ENCODE results near the gene KCNAB2. TPM values are rescaled to one million over a fixed set of nuclear protein-coding genes. Genes with fewer than 3 reads are reported as not detected.

The KCNAB2 gene
- total and polyA plus RNA-seq, 4 donors, result 1.8 to 5.9 (median 4.5) TPM

GRCh38 chr1:6086762-6087376, 41.2 kb downstream of the KCNAB2 start (continued):
- TF ChIP-seq HNF4G (IDR thresholded peaks at IDR 0.05) (no peak), EGR1 (IDR thresholded peaks at IDR 0.05; ENCODE audit: low read depth in 2 of 2) (no peak), FOXA2 (IDR thresholded peaks at IDR 0.05) (no peak)

- TF ChIP-seq ZBTB33 (IDR thresholded peaks at IDR 0.05) (no peak), YY1 (IDR thresholded peaks at IDR 0.05) (no peak), NR2F2 (IDR thresholded peaks at IDR 0.05) (no peak), ATF3 (IDR thresholded peaks at IDR 0.05) (no peak), FOXA1 (IDR thresholded peaks at IDR 0.05) (no peak), SP1 (IDR thresholded peaks at IDR 0.05) (no peak), TAF1 (conservative IDR thresholded peaks at IDR 0.05) (no peak), CTCF (IDR thresholded peaks at IDR 0.05; ENCODE audit: low read depth, low read length, missing input control) (no peak), MAX (IDR thresholded peaks at IDR 0.05) (no peak), HNF4G (IDR thresholded peaks at IDR 0.05) (no peak), JUND (IDR thresholded peaks at IDR 0.05) (no peak), REST (IDR thresholded peaks at IDR 0.05) (no peak), EGR1 (IDR thresholded peaks at IDR 0.05; ENCODE audit: low read depth in 2 of 2) (no peak)
- Histone ChIP-seq H3K4me1 (ENCODE audit: control insufficient read depth in 4 of 4, insufficient read depth in 4 of 4, low read length in 3 of 4) (no peaks in the 10 kb centered on the region), H3K4me3 (ENCODE audit: low read depth in 1 of 3, low read length in 3 of 3) (no peak overlapping the region), H3K36me3 (ENCODE audit: control insufficient read depth in 4 of 4, insufficient read depth in 3 of 4, low read depth in 1 of 4, low read length in 3 of 4) (no peaks in the 10 kb centered on the region), H3K9ac (ENCODE audit: low read depth in 1 of 2, low read length in 2 of 2) (no peak overlapping the region), H3K9me3 (ENCODE audit: control insufficient read depth in 4 of 4, low read length in 3 of 4) (no peaks in the 10 kb centered on the region), H3K27me3 (ENCODE audit: control insufficient read depth in 4 of 4, insufficient read depth in 4 of 4, low read length in 3 of 4) (no peaks in the 10 kb centered on the region), H3K27ac (ENCODE audit: low read depth in 1 of 2, low read length in 2 of 2) (no peak overlapping the region)
- no peak for DNase-seq (ENCODE audit: low spot score)
- 78% methylated on average over 14 of the region's 14 CpGs for WGBS
Measured at GRCh38 chr1:6087377-6087772, 41.7 kb downstream of the KCNAB2 start.

All from liver (tissue), 9 donors.